Mesangial cell (primary cell): ENCODE data around the gene ZNF776. TPM values are rescaled to one million over a fixed set of nuclear protein-coding genes. Genes with fewer than 3 reads are reported as not detected.

Experiments used
- total RNA-seq: library from RNA; depleted of rRNA; stranded (reverse); fragments of >200 nt; gene quantifications from 2 replicates; pipeline ENCODE4 v1.2.3, GENCODE V29; 2015

ZNF776 gene
- total RNA-seq: 8.0 and 14.2 TPM in 2 replicates

GRCh38 chr19:57746580-57747471, at the start of gene ZNF776:
TSS of gene ZNF776 (plus strand) at chr19:57746815. CDS start at chr19:57747059, 244 bp downstream.

GRCh38 chr19:57708641-57709361, 37.8 kb upstream of the ZNF776 start, which contains the start of gene ZNF154:
TSS of gene ZNF154 (minus strand) at chr19:57709204. CDS start at chr19:57708971, 233 bp downstream.

GRCh38 chr19:57769345-57770131, 22.9 kb downstream of the ZNF776 start, which contains the start of gene ZNF586:
TSS of gene ZNF586 (plus strand) at chr19:57769676. CDS start at chr19:57769843, 167 bp downstream.

Other genes with a start within 250 kb of the ZNF776 start
- gene ZNF773, start 246.9 kb upstream of the ZNF776 start, total RNA-seq: 3.9 and 13.6 TPM in 2 replicates
- 2.3 and 4.6 TPM in 2 replicates for gene ZNF549, start 219.5 kb upstream of the ZNF776 start, total RNA-seq
- 2.8 and 3.9 TPM in 2 replicates for gene ZNF550, start 187.0 kb upstream of the ZNF776 start, total RNA-seq
- 2.6 and 4.2 TPM in 2 replicates for gene ZNF416, start 167.9 kb upstream of the ZNF776 start, total RNA-seq
- 4.1 and 7.5 TPM in 2 replicates for gene ZIK1, start 162.7 kb upstream of the ZNF776 start, total RNA-seq
- gene ZNF530, start 146.9 kb upstream of the ZNF776 start, total RNA-seq: 3.5 and 4.1 TPM in 2 replicates
- 9.6 and 17.4 TPM in 2 replicates for gene ZNF134, start 132.6 kb upstream of the ZNF776 start, total RNA-seq
- gene ZNF211, start 113.6 kb upstream of the ZNF776 start, total RNA-seq: 4.2 and 7.5 TPM in 2 replicates
- gene ZSCAN4, start 77.9 kb upstream of the ZNF776 start, total RNA-seq: not detected in 2 replicates
- 4.6 and 7.2 TPM in 2 replicates for gene ZNF551, start 64.8 kb upstream of the ZNF776 start, total RNA-seq
- 0.98 and 2.2 TPM in 2 replicates for gene ZNF154, start 37.6 kb upstream of the ZNF776 start, total RNA-seq
- 2.9 and 4.7 TPM in 2 replicates for gene ZNF671, start 19.2 kb upstream of the ZNF776 start, total RNA-seq
- 6.8 and 8.1 TPM in 2 replicates for gene ZNF586, start 22.9 kb downstream of the ZNF776 start, total RNA-seq
- 3.9 and 5.8 TPM in 2 replicates for gene ZNF552, start 68.1 kb downstream of the ZNF776 start, total RNA-seq
- 6.8 and 8.4 TPM in 2 replicates for gene ZNF587B, start 83.5 kb downstream of the ZNF776 start, total RNA-seq
- 12.7 and 15.6 TPM in 2 replicates for gene ZNF587, start 103.0 kb downstream of the ZNF776 start, total RNA-seq
- gene ZNF814, start 142.2 kb downstream of the ZNF776 start, total RNA-seq: 4.1 and 4.3 TPM in 2 replicates
- gene ZNF417, start 169.8 kb downstream of the ZNF776 start, total RNA-seq: 5.5 and 6.1 TPM in 2 replicates
- gene ZNF418, start 188.6 kb downstream of the ZNF776 start, total RNA-seq: 3.0 and 7.7 TPM in 2 replicates
- 2.1 and 2.5 TPM in 2 replicates for gene ZNF256, start 200.9 kb downstream of the ZNF776 start, total RNA-seq
- gene C19orf18, start 227.7 kb downstream of the ZNF776 start, total RNA-seq: 0.13 TPM in 1 of 2 replicates, not detected in the other